ENCODE measurements around the gene ALMS1.
"Not testable (repeated sequence)": the region's sequence is repeated elsewhere in the genome, so short reads cannot be mapped to it uniquely, and the experiment has no call there.

ALMS1 gene

DNA sequence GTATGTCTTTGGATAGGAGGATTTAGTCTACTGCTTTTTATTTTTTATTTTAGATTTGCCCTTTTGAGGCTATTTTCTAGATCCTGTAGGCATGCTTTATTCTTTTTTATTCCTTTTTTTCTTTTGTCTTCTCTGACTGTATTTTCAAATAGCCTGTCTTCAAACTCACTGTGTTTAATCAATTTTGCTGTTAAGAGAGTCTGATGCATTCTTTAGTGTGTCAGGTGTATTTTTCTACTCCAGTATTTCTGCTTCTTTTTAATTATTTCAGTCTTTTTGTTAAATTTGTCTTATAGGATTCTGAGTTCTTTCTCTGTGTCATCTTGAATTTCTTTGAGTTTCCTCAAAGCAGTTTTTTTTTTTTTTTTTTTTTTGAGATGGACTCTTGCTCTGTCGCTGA, 143.1 kb downstream of the ALMS1 start:
- DNase-seq, result no peak

DNA sequence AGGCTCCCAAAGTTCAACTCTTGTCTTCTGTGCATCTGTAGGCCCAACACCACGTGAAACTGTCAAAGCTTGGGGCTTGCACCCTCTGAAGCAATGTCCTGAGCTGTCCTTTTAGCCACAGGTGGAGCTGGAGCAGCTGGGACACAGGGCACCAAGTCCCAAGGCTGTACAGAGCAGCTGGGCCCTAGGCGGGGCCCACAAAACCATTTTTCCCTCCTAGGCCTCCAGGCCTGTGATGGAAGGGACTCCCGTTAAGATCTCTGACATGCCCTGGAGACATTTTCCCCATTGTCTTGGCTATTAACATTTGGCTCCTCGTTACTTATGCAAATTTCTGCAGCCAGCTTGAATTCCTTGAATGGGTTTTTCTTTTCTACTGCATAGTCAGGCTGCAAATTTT, 145.1 kb downstream of the ALMS1 start:
- not testable (repeated sequence) for DNase-seq

DNA sequence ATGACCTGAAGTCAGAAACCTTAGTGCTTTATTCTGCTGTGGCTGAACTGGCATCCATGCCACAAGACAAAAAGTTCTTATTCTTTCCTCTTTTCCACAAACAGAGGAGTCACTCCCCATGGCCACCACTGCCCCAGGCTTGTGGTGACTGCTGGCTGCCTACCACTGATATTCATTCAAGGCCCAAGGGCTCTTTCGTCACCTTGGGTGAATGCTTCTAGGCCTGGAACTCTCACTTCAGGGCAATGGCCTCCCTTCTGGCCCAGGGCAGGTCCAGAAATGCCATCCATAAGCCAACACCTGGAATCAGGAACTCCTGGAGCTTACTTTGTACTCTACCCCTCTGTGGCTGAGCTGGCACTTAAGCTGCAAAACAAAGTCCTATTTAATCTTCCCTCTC, 146.7 kb downstream of the ALMS1 start:
- no peak for DNase-seq

DNA sequence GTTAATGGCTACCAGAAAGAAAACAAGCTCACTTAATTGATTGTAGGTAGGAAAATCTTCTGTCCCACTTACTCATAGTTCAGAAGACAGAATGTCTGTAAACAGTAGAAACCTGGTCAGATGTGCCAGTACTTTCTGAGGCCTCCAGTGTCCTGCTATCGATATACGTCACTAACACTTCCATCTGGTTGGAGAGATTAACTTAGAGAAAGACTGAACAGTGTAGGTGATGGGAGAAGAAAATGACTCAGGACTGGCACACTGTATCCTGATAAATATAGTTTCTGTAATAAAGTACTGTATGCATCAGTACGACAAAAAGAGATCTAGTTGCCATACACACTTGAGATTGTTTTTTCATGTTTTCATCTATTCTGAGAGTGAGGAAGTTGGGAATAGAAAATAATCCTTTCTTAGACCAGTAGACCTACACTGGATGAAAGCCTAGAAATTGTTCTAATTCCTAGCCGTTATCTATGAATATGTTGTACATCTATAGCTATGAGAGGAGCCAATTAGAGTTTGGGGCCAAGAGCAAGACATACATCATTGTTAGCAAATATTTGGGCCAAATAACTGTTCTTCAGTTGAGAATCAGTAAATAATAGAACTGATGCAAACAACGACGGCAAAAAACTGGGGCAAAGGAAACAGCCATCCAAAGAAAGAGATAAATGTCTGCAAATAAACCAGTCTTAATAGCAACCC, 150.7 kb downstream of the ALMS1 start:
- DNase-seq, result no peak

DNA sequence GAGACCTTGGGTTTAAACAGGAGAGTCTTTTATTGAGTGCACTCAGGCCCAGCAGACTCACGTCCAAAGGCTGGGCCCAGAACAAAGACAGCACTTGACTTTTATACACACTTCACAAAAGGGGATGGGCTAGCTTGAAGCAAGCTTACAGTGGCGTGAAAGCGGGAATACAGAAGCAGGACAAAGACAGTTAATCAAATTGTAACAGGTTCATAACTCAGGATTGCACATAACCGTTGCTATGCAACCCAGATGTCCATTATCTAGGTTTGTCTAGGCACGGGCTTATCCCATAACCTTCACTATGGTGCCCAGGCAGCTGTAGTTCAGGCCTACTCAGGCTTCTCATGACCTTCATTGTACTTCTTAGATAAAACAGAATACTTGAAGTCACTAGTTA, 175.2 kb downstream of the ALMS1 start:
- DNase-seq, result not testable (repeated sequence)

DNA sequence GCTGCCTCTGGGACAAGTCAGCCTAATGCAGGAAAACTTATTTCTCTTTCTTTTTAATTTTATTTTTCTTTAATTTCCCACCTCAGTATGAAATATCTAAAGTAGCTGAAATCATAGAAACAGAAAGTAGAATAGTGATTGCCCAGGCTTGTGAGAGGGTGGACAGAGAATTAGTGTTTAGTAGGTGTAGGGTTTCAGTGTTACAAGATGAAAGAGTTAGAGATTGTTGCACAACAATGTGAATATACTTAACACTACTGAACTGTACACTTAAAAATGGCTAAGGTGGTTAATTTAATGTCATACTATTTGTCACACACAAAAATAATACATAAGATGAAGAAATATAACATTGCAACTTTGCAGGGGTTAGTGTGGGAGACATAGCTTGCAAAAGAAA, 175.8 kb downstream of the ALMS1 start:
- no peak for DNase-seq

DNA sequence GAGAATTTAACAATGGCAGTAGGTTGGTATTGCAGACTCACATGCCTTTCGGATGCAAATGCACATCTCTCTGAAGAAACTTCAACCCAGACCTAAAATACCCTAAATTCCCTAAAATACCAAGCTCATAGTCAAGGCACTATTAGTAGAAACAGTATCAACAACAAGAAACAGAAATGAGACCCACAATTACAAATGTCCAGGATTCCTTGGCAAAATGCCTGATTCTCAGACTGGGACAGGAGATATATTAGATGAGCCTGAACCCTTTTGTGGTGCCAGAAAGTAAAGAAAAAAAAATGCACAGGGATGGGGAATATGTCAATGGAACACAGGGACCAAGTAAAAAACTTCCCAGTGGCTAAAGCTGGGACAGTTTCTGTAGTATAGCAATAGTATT, 179.3 kb downstream of the ALMS1 start:
- DNase-seq, result no peak

DNA sequence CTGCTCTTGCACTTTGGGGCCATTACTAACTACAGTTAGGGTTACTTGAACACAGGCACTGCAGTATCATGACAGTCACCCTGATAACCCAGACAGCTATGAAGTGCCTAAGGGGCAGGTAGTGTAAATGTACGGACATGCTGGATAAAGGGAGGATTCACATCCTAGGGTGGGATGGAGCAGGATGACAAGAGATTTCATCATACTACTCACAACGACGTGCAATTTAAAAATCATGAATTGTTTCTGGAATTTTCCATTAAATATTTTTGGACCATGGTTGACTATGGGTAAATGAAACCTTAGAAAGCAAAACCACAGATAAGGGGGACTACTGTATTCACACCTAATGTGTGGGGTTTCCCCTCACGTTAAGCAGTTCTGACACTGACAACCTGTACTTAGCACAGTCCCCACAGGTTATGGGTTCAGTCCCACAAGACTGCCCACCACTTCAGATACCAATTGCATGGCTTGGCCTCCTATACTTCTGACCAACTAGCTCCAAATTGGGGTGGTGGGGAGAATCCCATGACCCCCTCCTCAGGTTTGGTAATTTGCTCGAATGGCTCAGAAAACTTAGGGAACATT, 180.7 kb downstream of the ALMS1 start:
- DNase-seq, result no peak

DNA sequence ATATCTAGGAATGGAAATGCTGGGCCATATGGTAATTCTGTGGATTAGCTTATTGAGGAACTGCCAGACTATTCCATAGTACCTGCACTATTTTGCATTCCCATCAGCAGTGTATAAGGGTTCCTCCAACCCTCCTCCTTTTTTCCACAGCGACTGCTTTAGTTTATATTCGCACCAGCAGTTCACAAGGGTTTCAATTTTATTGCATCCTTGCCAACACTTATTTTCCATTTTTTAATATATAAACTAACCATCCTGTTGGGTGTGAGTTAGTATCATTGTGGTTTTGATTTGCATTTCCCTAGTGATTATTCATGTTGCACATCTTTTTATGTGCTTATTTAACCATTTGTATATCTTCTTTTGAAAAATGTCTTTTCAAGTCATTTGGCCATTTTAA, 189.6 kb downstream of the ALMS1 start:
- no peak for DNase-seq

DNA sequence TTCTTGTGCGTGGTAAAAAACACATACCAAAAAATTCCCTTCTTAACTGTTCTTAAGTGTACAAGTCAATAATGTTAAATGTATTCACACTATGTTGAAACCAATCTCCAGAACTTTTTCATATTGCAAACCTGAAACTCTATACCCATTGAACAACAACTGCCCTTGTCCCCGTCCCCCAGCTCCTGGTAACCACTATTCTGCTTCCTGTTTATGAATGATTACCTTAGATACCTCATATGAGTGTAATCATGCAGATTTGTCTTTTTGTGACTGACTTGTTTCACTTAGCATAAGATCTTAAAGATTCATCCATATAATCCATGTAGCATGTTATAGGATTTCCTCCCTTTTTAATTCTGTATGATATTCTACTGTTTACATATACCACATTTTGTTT, 196.7 kb downstream of the ALMS1 start:
- no peak for DNase-seq

DNA sequence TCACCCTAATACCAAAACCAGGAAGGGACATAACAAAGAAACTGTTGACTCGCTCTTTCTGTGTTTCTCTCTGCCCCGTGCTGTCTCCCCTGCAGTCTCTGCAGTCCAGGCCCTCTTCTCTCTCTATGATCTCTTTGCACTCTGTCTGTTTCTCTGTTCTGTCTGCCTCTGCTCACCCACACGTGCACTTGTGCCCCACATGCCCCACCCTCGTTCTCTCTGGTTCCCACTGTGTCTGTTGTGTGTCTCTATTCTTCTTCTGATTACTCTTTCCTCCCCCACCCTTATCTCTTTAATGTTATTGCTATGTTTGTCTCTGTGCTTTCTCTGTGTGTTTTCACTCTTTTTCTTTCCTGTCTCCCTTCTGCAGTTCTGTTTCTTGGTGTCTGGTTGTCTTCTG, 202.5 kb downstream of the ALMS1 start:
- no peak for DNase-seq

DNA sequence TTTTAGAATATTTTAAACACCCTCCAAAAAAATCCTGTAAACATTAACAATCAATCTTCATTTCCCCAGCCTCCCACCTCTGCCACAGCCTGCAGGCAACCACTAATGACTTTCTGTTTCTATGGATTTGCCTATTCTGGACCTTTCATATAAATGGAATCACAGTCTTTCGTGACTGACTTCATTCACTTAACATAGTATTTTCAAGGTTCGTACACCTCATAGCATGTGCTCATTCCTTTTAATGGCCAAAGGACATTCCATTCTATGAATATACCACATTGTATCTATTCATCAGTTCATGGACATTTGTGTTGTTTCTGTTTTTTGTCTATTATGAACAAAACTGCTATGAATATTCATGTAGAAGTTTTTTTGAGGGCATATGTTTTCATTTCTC, 208.0 kb downstream of the ALMS1 start:
- no peak for DNase-seq

DNA sequence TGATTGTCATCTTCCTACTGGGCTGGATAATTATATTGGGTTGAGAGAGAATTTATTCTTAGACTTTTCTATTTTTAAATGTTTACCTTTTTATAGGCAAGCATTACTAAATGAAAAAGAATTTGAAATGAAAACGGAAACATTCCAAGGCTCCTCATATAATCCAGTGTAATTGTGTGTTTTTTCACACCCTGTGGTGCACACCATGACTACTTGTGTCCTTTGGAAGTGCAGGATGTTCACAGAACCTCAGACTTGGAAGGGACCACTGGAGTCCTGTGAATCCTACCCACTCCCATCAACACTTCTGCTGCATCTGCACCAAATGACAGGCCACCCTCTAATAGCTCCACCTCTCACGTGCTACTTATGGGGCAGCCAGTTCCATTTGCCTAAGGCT, 208.6 kb downstream of the ALMS1 start:
- DNase-seq, result no peak

DNA sequence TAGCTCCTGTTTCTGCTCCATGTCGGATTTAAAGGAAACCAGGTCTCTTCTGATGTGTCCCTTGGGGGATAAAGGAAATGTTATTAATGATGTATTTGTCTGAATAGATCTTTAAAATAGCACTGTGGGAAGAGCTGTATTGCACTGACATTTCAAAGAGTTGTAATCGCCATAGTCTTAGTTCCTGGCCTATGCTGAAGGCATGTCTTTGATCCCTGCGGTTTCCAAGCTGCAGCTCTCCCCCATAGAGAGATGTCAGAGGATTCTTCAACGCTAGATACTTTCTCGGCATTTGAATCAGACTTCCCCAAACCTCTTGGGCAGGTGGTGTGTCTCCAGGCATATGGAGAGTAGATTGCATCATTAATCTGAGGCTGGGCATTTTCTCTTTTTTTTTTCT, 216.1 kb downstream of the ALMS1 start:
- DNase-seq, result no peak

DNA sequence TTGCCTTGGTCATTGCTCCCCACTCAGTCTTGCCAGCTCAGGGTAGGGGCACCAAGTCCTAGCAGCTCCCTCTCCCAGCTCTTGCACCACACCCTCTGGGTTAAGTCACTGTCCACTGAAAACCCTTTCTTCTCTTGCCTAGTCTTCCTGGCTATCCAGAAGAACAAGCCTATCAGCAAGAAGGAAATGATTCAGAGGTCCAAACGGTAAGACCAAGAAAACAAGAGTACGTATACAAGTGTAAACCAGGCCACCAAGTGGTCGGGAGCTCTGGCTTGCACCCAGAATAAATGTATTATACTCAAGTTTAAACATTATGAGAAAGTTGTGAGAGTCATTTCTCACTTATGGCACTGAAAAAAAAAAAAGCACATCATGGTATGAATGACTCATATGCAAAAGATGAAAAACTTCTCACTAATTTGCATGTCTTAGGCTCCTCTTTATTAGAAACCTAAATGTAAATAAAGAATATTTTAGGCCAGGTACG, 217.5 kb downstream of the ALMS1 start:
- DNase-seq, result not testable (repeated sequence)

DNA sequence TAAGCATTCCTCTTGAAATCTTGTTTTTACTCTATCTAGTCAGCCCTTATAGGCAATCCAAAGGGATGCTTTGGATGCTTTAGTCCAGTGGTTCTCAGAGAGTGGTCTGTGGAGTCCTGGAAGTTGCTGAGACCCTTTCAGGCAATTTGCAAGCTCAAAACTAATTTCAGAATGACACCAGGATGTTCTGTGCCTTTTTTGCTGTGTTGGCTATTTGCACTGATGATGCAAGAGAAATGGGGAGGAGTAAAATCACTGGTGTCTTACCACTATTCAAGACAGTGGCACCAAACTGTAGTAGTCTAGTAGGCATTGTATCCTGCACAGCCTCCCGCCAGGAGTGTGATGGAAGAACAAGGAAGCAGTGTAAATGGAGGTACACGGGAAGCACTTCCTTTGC, 219.0 kb downstream of the ALMS1 start:
- DNase-seq, result not testable (repeated sequence)

DNA sequence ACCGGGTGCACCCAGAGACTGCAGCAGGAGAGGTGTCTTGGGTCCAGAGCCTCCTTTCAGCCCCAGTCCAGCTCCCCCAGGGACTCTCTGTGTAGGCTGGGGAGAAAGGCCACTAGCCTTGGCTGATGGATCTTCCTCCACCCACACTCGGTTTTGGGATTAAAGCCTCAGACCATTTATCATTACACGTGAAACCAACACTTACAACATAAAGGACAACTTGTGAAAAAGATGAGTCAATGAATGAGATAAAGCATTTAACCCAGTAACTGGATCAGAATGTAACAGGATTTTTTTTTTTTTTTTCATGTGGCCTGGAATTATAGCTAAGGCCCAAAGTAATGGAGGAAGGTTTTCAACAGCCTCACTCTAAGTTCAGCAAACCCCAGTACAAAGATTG, 224.5 kb downstream of the ALMS1 start:
- DNase-seq, result no peak

DNA sequence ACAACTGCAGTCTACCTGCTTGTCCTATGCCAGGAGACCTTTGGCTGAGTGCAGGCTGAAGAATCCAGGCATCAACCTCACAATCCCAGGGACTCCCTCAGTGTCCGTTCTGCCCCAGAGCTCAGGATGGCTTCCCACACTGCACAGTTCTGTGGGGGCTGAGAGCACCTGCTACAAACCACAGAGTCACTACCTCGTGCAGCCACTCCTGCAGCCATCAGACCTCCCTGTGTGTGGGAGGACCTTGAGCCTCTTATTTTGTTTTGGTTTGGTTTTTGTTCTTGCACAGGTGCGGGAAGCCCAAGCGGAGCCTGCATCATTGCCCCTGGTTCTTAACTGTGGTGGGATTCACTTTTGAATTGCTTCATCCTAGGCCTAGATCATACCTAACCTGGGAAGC, 225.6 kb downstream of the ALMS1 start:
- no peak for DNase-seq

DNA sequence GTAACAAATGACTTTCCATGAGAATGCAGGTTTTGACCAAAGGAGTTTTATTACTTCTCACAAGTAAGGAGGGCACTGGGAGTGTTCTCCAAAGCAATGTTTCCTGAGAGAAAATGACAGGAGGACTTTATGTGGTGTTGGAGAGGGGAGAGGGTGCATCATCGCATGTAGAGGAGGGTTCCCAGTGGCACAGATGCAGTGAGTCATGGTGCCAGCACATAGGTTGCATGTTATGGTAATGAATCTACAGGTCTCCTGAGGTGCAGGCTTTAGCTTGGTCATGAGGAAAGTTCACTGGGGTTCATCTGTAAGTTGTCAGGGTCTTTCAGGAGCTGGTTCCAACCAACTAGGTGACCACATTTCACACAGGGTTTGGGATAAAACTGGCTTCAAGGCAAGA, 226.2 kb downstream of the ALMS1 start:
- no peak for DNase-seq

DNA sequence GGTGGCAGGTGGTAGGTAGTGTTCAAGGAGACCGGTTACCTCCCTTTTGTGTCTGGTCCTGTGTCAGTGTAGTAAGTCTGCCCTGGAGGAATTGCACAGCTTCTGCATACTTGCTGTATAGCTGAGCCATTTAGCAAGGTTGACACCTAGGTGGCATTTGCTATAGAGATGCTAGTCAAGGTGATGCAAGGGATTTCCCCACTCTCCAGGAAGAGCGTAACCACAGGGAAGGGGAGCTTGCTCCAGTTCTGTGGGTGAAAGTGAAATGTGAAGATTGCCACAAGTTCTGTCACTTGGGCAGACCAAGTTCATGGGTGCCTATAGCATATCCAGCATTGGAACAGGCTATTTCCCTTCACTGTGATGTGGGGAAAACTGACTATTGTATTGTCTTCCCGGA, 228.5 kb downstream of the ALMS1 start:
- DNase-seq, result no peak

DNA sequence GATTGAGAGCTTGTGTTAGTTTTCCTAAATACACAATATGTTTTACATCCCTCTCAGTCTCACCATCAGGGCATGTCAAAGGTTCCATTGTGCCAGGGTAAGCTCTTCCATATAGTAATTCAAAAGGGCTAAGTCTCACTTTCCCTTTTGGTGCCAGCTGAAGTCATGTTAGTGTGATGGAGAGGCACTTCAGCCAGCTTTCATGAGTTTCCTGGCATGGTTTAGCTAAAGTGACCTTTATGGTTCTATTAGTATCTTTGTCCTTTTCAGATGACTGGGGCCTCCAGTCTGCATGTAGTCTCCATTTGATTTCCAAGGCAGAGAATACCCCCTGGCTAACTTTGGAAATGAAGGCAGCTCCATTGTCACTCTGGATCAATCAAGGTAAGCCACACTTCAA, 229.4 kb downstream of the ALMS1 start:
- DNase-seq, result no peak

DNA sequence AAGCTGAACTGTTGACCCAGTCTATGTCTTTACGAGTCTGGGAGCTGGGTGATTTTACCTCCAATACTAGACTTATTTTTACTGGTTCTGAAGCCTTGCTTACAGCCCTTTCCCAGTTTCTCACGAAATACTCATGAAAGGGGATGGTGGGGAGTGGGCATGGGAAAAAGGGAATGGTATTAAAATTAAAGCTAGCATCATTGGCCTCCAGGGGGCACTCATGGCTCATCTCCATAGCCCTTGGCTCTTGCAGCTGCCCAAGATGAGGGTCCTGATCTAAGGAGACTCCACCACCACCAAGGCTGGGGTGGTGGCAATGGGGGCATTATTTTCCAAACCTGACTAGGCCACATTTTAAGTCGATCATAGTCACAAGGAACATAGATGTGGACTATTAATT, 234.3 kb downstream of the ALMS1 start:
- DNase-seq, result not testable (repeated sequence)

DNA sequence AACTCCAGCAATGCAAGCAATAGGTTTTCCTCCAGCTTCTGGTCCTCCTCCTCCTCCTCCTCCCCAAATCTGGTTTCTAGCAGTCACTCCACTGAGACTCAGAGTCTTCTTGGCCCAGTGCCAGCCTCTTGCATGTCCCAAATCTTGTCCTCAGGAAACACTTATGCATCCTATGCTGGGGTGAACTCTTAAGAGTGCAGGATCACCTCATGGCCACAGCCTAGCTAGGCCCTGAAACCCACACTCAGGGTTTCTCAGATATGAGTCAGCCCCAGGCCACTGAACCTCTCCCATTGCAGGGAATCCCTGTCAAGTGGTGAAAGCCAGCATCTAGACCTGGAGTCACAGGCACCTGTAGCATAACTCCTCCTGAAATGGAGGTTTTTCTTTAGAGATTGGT, 238.4 kb downstream of the ALMS1 start:
- not testable (repeated sequence) for DNase-seq

DNA sequence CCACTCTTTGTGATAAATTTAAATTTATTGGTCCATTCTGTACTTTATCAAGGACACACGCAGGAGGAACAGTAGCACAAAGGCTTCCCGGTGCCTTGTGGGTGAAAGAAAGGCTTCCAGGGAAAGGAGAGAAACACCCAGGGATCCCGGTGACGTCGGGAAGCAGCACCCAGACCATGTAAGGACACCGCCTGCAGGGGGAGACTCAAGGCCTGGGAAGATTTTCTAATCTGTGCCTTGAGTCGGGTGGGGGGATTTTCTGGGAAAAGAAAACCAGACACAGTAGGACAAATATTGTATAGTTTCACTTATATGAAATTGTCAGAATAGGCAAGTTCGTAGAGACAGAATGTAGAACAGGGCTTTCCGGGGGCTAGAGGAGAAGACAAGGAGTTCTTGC, 239.0 kb downstream of the ALMS1 start:
- DNase-seq, result not testable (repeated sequence)

DNA sequence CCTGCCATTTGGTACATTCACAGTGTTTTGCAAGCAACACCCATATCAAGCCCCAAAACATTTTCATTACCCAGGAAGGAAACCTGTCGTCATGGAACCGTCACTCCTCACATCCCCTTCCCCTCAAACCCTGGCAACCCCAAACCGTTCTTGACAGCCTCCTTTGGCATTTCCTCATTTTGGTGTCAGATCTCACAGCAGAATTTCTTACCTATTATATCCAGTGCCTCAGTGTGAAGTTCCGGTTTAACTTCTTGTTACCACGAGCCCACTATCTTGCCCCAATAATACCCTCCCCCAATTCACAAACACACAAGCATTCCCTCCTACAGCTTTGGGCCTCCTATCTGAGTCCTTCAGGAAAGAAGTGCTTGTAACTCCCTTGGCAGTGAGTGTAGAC, 240.6 kb downstream of the ALMS1 start:
- not testable (repeated sequence) for DNase-seq
